Right cardiac atrium (tissue), 5 donors: Measurements from ENCODE around the gene BNIPL. TPM values are rescaled to one million over a fixed set of nuclear protein-coding genes. Genes with fewer than 3 reads are reported as not detected.

Source experiments
- ATAC-seq, 2 donors: fragments of 200-7000 bp; cut with Tn5 transposase; one replicate each; pipeline versions ENCODE4 v1.8.0 to v1.9.1; 2020; ENCODE audit warnings: moderate library complexity in 2 of 2, mild to moderate bottlenecking in 1 of 2
- DNase-seq, 3 donors: peaks; one replicate each; pipeline ENCODE4 v3.0.0-alpha.2; 2020
- H3K27ac ChIP-seq: one replicate; pipeline ENCODE4 v1.5.1; 2013; ENCODE audit warnings: mild to moderate bottlenecking, low read length, control low read depth, moderate library complexity
- H3K27me3 ChIP-seq: one replicate; pipeline ENCODE4 v1.6.1; 2013; ENCODE audit not compliant: control insufficient read depth, insufficient read depth
- H3K4me1 ChIP-seq: one replicate; pipeline ENCODE4 v1.6.1; 2013; ENCODE audit warnings: low read length; ENCODE audit not compliant: control insufficient read depth, insufficient read depth
- H3K4me3 ChIP-seq: one replicate; pipeline ENCODE4 v1.5.1; 2013; ENCODE audit warnings: low read length, control low read depth
- H3K9me3 ChIP-seq: one replicate; pipeline ENCODE4 v1.6.1; 2013; ENCODE audit warnings: low read length; ENCODE audit not compliant: control insufficient read depth
- WGBS: extraction: QIAGEN DNeasy Blood & Tissue Kit; methylation state at CpG from one replicate; pipeline ENCODE4 v1.1.7; 2013; 5-methylcytosine and 5-hydroxymethylcytosine counted together
- intact Hi-C, 4 donors: fragments of 100-400 bp; cut with DNase I; formaldehyde crosslinking; loops; one replicate each; pipeline versions ENCODE4 v1.11.0 to v1.14.0; 2022 to 2023
- long read RNA-seq, 4 donors: library from polyadenylated mRNA; unstranded; transcript quantifications; one replicate each; pipeline ENCODE4 v2.0.0, GENCODE V29; 2020 to 2021
- polyA plus RNA-seq: library from polyadenylated mRNA; stranded (reverse); fragments of 200-250 nt; gene quantifications from one replicate; pipeline ENCODE4 v1.2.3, GENCODE V29; 2013
- total RNA-seq, 4 donors: library from RNA; stranded (reverse); fragmentation: NEBNext Ultra II Directional; extraction: Animal tissue kit (Norgen Biotek cat#: 25700); gene quantifications; one replicate each; pipeline ENCODE4 v1.2.1, GENCODE V29; 2021
- donor health status: healthy with polysubstance abuse.
- donor health status: DM: no; HTN: yes; CAD: no.
- donor health status: DM: no; HTN: no; CAD: no.
- donor health status: DM: no; HTN: yes; CAD: no; lungs with severe emphysema.
- donor health status: DM: yes; HTN: yes; CAD: no.

BNIPL gene, protein sequence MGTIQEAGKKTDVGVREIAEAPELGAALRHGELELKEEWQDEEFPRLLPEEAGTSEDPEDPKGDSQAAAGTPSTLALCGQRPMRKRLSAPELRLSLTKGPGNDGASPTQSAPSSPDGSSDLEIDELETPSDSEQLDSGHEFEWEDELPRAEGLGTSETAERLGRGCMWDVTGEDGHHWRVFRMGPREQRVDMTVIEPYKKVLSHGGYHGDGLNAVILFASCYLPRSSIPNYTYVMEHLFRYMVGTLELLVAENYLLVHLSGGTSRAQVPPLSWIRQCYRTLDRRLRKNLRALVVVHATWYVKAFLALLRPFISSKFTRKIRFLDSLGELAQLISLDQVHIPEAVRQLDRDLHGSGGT
- total RNA-seq (under 1 TPM; 0.23 to 0.71 (median 0.50) TPM), polyA plus RNA-seq (0.41 TPM)
- long read RNA-seq, donor 1: 0 reads
- long read RNA-seq, donor 2: 0 reads
- long read RNA-seq, donor 3, partial matches to known transcripts: 0 of 1 reads
- long read RNA-seq, donor 3, other reads (novel, unspliced or antisense): 0 of 1 reads
- long read RNA-seq, donor 4, partial matches to known transcripts: 0 of 1 reads
- long read RNA-seq, donor 4, other reads (novel, unspliced or antisense): 1 of 1 reads

DNA sequence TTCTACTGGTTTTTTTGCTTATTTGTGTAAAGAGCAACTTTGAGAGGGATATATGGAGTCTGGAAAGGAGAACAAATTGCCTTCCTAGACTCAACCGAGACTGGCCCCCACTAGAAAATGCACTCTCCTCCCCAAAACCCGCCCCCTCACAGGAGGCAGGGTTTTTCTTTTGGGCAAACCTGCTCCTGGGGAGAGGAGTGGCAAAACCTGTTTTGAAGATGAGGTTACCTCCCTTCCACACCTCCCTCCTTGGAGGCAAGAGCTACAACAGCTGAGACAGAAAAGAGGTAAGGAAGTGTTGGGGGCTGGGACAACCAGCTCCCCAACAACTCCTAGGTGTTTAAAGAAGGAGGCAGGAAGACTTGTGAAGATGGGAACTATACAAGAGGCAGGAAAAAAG lies at the start of gene BNIPL:
BNIPL (plus strand) TSS at position 231 of the 400 bp plus-strand sequence; CDS start at position 371, 140 bp downstream.
- Histone ChIP-seq H3K9me3 (no peaks in the 10 kb centered on the region), H3K4me3 (no peak within 1 kb of the TSS), H3K27me3 (no peaks in the 10 kb centered on the region), H3K4me1 (peaks cover 4% of the 10 kb centered on the region), H3K27ac (no peak within 1 kb of the TSS)
- ATAC-seq (no peak), DNase-seq (no peak)
- intact Hi-C loops: no loop called here
- WGBS: 50% methylated on average over 2 of the region's 2 CpGs

DNA sequence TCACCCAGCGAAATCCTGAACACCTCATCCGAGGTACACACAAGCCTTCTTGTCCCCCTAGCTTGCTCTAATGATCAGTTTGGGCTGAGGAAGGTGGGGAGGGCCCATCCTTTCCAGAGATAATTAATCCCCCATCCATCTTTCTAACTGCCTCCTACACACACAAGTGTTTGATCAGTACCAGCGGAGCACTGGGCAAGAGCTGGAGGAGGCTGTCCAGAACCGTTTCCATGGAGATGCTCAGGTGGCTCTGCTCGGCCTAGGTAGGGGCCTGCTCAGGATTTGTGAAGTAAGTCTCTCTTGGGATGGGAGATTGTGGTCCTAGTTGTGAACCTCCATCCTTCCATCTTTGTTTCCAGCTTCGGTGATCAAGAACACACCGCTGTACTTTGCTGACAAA lies 48.5 kb upstream of the BNIPL start:
- H3K4me1 ChIP-seq: no peaks in the 10 kb centered on the region
- no peak overlapping the region for H3K4me3 ChIP-seq
- H3K27ac ChIP-seq: no peak overlapping the region
- H3K9me3 ChIP-seq: no peaks in the 10 kb centered on the region
- intact Hi-C loops: no loop called here
- DNase-seq (no peak), ATAC-seq (no peak)
- H3K27me3 ChIP-seq: no peaks in the 10 kb centered on the region
- 87% methylated on average over 7 of the region's 7 CpGs for WGBS

DNA sequence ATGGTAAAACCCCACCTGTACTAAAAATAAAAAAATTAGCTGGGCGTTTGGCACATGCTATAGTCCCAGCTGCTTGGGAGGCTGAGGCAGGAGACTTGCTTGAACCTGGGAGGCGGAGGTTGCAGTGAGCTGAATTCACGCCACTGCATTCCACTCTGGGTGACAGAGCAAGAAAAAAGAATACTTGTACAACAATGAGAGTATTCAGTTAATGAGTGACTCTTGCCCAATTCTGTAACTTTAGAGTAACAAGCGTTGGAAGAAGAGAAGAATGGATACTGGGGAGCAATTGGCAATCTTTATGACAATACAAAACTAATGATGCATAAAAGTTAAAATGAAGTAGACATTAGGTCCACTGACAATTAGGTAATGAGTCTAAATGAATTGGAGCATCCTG lies 43.8 kb upstream of the BNIPL start:
- WGBS: 80% methylated on average over 4 of the region's 4 CpGs
- intact Hi-C loops: no loop called here
- no peaks in the 10 kb centered on the region for H3K4me1 ChIP-seq
- H3K27ac ChIP-seq: no peak overlapping the region
- ATAC-seq (no peak), DNase-seq (no peak)
- H3K9me3 ChIP-seq: no peaks in the 10 kb centered on the region
- H3K27me3 ChIP-seq: no peaks in the 10 kb centered on the region
- no peak overlapping the region for H3K4me3 ChIP-seq

DNA sequence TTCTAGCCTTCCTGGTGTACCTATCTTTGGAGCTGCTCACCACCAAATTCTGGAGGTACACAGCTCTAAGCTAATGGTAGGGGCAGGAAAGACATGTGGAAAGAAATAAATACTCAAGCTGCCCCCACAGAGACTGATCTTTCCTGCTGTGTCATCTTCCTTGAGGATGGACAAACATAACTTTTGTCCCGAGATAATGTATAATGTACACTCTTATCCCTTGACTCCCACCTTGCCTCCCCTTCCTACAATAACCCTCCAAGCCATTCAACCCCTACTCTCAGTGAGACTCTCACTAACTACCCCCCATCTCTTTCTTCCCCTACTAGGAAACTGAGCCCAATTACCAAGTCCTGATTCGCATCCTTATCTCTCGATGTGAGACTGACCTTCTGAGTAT lies 42.1 kb upstream of the BNIPL start:
- Histone ChIP-seq H3K27ac (no peak overlapping the region), H3K4me1 (no peaks in the 10 kb centered on the region), H3K9me3 (no peaks in the 10 kb centered on the region), H3K27me3 (no peaks in the 10 kb centered on the region), H3K4me3 (no peak overlapping the region)
- WGBS: 70% methylated on average over 3 of the region's 3 CpGs
- intact Hi-C loops: no loop called here
- DNase-seq: no peak
- no peak for ATAC-seq

DNA sequence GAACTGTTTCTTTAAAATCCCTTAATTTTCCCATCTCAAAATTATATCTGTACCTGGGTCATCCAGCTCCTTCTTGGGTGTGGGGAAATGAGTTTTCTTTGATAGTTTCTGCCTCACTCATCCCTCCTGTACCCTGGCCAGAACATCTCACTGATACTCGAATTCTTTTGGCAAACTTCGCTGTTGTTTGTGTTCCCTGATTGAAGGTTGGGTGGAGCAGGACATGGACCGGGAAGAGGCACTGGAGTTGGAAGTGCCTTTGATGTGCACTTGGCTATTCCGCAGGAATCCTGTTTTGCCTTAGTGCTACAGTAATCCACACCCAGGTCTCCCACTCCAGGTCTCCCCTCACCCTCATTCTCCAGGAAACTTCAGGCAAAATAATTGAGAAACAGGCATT lies 40.9 kb upstream of the BNIPL start:
- no peak for DNase-seq
- 32% methylated on average over 4 of the region's 4 CpGs for WGBS
- Histone ChIP-seq H3K9me3 (no peaks in the 10 kb centered on the region), H3K27ac (peak overlapping the region; percentile 53), H3K4me1 (no peaks in the 10 kb centered on the region), H3K27me3 (no peaks in the 10 kb centered on the region), H3K4me3 (no peak overlapping the region)
- ATAC-seq: peak; percentile 4 to 6
- intact Hi-C loops: no loop called here

DNA sequence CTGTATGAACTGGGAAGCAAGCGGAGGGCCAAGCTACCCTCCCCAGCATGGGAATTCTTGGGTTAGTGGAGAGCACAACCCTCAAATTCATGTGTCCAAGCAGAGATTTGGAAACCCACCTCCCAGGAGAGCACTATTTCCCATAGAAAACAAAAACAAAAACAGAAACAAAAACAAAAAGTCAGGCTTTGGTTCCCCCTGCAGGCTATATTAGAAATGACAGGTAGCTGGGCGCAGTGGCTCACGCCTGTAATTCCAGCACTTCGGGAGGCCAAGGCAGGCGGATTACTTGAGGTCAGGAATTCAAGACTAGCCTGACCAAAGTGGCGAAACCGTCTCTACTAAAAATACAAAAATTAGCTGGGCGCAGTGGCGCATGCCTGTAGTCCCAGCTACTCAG lies 40.5 kb upstream of the BNIPL start:
- peak; percentile 30 to 38 for ATAC-seq
- intact Hi-C loops: no loop called here
- no peak overlapping the region for H3K4me3 ChIP-seq
- H3K4me1 ChIP-seq: no peaks in the 10 kb centered on the region
- H3K27me3 ChIP-seq: no peaks in the 10 kb centered on the region
- H3K9me3 ChIP-seq: no peaks in the 10 kb centered on the region
- 27% methylated on average over 9 of the region's 9 CpGs for WGBS
- DNase-seq: peak in 1 of 3 donors; percentile 69
- peak overlapping the region; percentile 53 for H3K27ac ChIP-seq

DNA sequence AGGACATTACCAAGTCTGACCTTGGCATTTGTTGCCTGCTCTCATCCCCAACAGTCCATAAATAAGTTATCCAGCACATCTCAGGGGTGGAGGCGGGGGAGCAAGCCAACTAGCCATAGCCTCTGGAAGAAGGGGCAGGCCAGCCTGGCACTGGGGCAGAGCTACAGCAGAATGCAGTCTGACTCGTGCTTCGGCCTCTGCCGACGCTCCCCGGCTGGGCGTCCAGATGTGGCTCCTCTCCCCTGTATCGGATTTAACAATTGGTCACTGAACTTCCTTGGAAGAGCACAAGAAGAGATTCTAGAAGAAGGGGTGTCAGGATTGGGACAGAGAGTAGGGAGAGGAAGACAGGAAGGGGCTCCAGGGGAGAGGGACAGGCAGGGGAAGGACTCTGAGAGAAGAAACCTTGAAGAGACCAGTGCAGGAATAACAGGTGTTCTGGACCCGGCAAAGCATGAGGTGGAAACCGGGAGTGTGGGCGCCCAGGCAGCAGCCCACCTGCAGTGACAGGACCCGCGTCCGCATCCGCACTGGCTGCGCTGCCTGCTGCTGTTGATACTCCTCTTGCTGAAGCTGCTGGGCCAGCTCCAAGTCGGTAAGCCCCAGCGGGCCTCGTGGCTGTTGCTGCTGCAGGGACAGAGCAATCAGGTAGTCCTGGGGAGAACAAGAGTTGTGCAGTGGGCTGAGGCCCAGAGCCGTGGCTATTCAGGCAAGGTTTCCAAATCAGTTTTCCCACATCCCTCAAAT lies 39.1 kb upstream of the BNIPL start:
- Histone ChIP-seq H3K27me3 (no peaks in the 10 kb centered on the region), H3K4me1 (peaks cover 5% of the 10 kb centered on the region), H3K9me3 (no peaks in the 10 kb centered on the region), H3K4me3 (no peak overlapping the region), H3K27ac (no peak overlapping the region)
- WGBS: 87% methylated on average over 20 of the region's 20 CpGs
- DNase-seq: no peak
- intact Hi-C loops: no loop called here
- ATAC-seq: no peak

DNA sequence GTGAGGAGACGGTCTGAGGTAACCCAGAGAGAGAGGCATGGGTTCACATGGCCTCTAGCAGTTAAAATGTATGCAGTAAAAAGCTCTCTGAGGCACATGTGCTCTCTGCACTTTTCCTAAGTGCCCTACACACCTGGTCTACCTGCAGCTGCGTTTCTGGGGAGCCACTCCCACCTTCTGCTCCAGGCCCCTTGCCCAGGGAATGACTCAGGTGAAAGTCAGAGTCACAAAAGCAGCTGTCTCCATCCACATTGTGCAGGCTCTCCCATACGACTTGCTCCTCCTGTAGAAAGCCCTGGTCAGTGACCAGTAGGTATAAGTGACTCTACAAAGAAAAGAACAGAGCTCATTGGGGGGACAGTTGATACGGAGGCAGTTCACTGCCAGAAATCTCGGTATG lies 38.4 kb upstream of the BNIPL start:
- Histone ChIP-seq H3K27ac (no peak overlapping the region), H3K4me1 (peaks cover 5% of the 10 kb centered on the region), H3K4me3 (no peak overlapping the region), H3K9me3 (no peaks in the 10 kb centered on the region), H3K27me3 (no peaks in the 10 kb centered on the region)
- WGBS: 57% methylated on average over 5 of the region's 5 CpGs
- intact Hi-C loops: no loop called here
- ATAC-seq (no peak), DNase-seq (no peak)

DNA sequence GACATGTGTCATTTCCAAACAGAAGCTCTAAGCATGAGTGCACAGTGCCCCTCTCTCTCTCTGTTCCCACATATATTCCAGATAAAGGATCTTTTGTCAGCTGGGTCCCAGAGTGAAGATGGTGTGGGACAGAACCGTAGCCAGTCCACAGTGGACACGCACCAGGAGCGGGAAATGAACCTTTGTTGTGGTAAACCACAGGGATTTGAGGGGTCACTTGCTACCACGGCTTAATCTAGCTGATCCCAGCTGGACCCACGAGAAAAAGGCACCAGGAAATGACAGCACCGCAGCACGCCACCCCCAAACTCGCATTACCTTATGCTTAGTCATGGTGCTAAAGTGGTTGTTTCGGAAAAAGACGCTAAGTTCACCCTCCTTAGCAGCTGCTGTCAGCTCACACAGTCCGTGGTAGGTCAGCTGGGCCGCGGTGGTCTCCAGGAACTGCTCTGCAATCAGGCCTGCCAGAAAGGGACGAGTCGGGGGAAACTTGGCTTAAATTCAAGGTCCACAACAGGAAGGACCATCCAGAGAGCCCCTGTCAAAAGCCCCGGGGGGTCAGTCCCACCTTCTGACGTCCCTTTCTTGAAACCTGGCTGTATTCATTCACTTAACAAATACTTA lies 37.2 kb upstream of the BNIPL start:
- 66% methylated on average over 17 of the region's 17 CpGs for WGBS
- Histone ChIP-seq H3K27ac (no peak overlapping the region), H3K27me3 (no peaks in the 10 kb centered on the region), H3K4me3 (no peak overlapping the region), H3K9me3 (no peaks in the 10 kb centered on the region), H3K4me1 (peaks cover 5% of the 10 kb centered on the region)
- ATAC-seq (no peak), DNase-seq (no peak)
- intact Hi-C loops: no loop called here

DNA sequence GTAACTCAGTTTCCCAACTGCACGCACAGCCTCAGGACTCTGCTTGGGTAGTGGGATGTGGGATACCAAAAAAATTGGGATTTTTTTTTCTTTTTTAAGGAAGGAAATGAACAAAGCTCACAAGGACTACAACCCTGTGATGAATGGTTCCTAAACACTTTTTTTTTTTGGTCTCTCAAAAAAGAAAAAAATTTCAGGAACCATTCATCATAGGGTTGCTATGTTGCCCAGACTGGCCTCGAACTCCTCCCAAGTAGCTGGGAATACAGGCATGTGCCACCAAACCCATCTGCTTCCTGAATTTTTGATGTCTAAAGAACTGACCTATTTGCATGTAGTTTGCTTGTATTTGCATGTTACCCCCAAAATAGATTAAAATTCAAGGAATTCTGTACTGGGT lies 36.5 kb upstream of the BNIPL start:
- Histone ChIP-seq H3K27ac (no peak overlapping the region), H3K27me3 (no peaks in the 10 kb centered on the region), H3K4me1 (peaks cover 5% of the 10 kb centered on the region), H3K4me3 (no peak overlapping the region), H3K9me3 (no peaks in the 10 kb centered on the region)
- ATAC-seq (no peak), DNase-seq (no peak)
- intact Hi-C loops: loop anchor here in 1 of 4 donors (10.0 kb wide), 1 partner anchor 55 kb away; the partner anchor contains the start of gene CDC42SE1
- 83% methylated on average over 2 of the region's 2 CpGs for WGBS

DNA sequence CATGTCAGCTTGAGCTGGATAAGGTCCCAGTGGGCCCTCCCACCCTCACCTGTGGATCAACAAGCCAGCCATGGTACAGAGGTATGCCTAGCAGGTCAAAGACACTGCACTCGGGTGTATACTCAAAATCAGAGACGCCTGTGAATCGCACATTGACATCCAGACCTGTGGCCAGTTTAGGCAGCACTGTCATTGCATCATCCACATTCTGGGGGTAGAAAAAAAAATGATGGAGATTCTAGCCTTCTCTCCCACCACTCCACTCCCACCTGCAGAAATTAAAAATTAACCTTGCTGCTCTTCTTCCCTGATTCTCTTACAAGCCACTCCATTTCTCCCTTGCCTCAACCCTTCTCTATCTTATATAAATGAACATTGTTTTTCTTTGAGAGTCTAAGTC lies 36.0 kb upstream of the BNIPL start:
- intact Hi-C loops: loop anchor here in 1 of 4 donors (10.0 kb wide), 1 partner anchor 54 kb away; the partner anchor contains the start of gene CDC42SE1

More for the DNA sequence above, 36.0 kb upstream of the BNIPL start:
- Histone ChIP-seq H3K4me3 (no peak overlapping the region), H3K27ac (no peak overlapping the region), H3K9me3 (no peaks in the 10 kb centered on the region), H3K4me1 (peaks cover 5% of the 10 kb centered on the region), H3K27me3 (no peaks in the 10 kb centered on the region)
- WGBS: 97% methylated on average over 3 of the region's 3 CpGs
- ATAC-seq (no peak), DNase-seq (no peak)
